Heart left ventricle (tissue), 16 donors: ENCODE measurements around the gene ACSF2. TPM values are rescaled to one million over a fixed set of nuclear protein-coding genes. Genes with fewer than 3 reads are reported as not detected.

Source experiments
- ATAC-seq, 4 donors: fragments of 200-7000 bp; cut with Tn5 transposase; one replicate each; pipeline ENCODE4 v1.9.1; 2020 to 2022; ENCODE audit warnings: moderate library complexity in 4 of 4, mild to moderate bottlenecking in 3 of 4, moderate number of reproducible peaks in 1 of 4
- DNase-seq, 5 donors: peaks; one replicate each; pipeline ENCODE4 v3.0.0-alpha.2; 2020
- H3K27ac ChIP-seq, 12 donors: fragments of 200-600 bp; sonication (generic) in 4 of 12; one replicate each; pipeline versions ENCODE4 v1.5.0 to v1.8.0; 2016 to 2022; ENCODE audit warnings: mild to moderate bottlenecking in 2 of 12
- H3K27me3 ChIP-seq, 9 donors: fragments of 200-600 bp; sonication (generic) in 2 of 9; one replicate each; pipeline versions ENCODE4 v1.5.1 to v1.8.0; 2016 to 2022; ENCODE audit warnings: mild to moderate bottlenecking in 3 of 9
- H3K36me3 ChIP-seq, 9 donors: fragments of 200-600 bp; sonication (generic) in 2 of 9; one replicate each; pipeline versions ENCODE4 v1.5.0 to v1.8.0; 2018 to 2022; ENCODE audit warnings: mild to moderate bottlenecking in 2 of 9
- H3K4me1 ChIP-seq, 12 donors: fragments of 200-600 bp; sonication (generic) in 4 of 12; one replicate each; pipeline versions ENCODE4 v1.5.0 to v1.8.0; 2016 to 2022; ENCODE audit warnings: mild to moderate bottlenecking in 3 of 12
- H3K4me3 ChIP-seq, 12 donors: fragments of 200-600 bp; sonication (generic) in 4 of 12; one replicate each; pipeline versions ENCODE4 v1.5.0 to v1.8.0; 2017 to 2022; ENCODE audit warnings: mild to moderate bottlenecking in 9 of 12, moderate library complexity in 4 of 12
- H3K9me3 ChIP-seq, 12 donors: fragments of 200-600 bp; sonication (generic) in 4 of 12; one replicate each; pipeline versions ENCODE4 v1.5.0 to v1.8.0; 2016 to 2022; ENCODE audit warnings: mild to moderate bottlenecking in 1 of 12
- POLR2A ChIP-seq, 2 donors: fragments of 450-650 bp; IDR thresholded peaks; one replicate each; pipeline ENCODE4 v1.6.1; 2017; ENCODE audit warnings: antibody characterized with exemption in 2 of 2, mild to moderate bottlenecking in 2 of 2, moderate library complexity in 2 of 2
- WGBS, 4 donors: extraction: QIAGEN DNeasy Blood & Tissue Kit in 2 of 4; methylation state at CpG; one replicate each; pipeline versions ENCODE4 v1.1.5 to v1.1.7; 2013 to 2018; 5-methylcytosine and 5-hydroxymethylcytosine counted together
- intact Hi-C, 10 donors: fragments of 100-400 bp; cut with DNase I; formaldehyde crosslinking; loops; one replicate each; pipeline versions ENCODE4 v1.11.1 to v1.14.2; 2022
- polyA plus RNA-seq, 2 donors: library from polyadenylated mRNA; stranded (reverse); fragments of 200-250 nt; gene quantifications; one replicate each; pipeline ENCODE4 v1.2.3, GENCODE V29; 2013
- total RNA-seq, 9 donors: library from RNA; depleted of rRNA in 2 of 9; stranded (reverse); fragments of >200 nt in 2 of 9; fragmentation: NEBNext Ultra II Directional in 3 of 9; extraction: Animal tissue kit (Norgen Biotek cat#: 25700) in 3 of 9; gene quantifications; one replicate each; pipeline versions ENCODE4 v1.1.0 to v1.2.4, GENCODE V29; 2016 to 2023
- TF ChIP-seq, protein P1 (sequence below), 12 donors: fragments of 200-600 bp; sonication (generic) in 4 of 12; IDR thresholded peaks; one replicate each; pipeline versions ENCODE4 v1.5.0 to v1.8.0; 2018 to 2022; ENCODE audit warnings: antibody characterized with exemption in 12 of 12, mild to moderate bottlenecking in 5 of 12
- donor health status: ischemic (EF 13 %, LVEDD 7.1; RV severe dilation, severe dysfunction).
- donor health status: healthy with polysubstance abuse.
- donor health status: DM: no; HTN: yes; CAD: no.
- donor health status: DM: no; HTN: no; CAD: no.
- donor health status: ischemic (EF 25% LVEDD 6.9; RV normal size, moderate dysfunction).
- donor health status: ischemic (EF 25% LVEDD 5.7; RV mildly dilated, moderate dysfunction).
- donor health status: healthy.
- donor health status: DM: yes; HTN: yes; CAD: no.
- donor health status: ischemic (EF 35%, LVEDD 5.7; RV mildly dilated, moderate dysfunction).
- donor health status: nonischemic (EF 11% LVEDD 7.7; RV severe dilation, severe dysfunction).
- donor health status: DM: yes; HTN: yes; CAD: no.
- donor health status: PGD.
- donor health status: ischemic (EF 29% LVEDD 5.4; RV normal size, mild dysfunction).
- donor health status: nonischemic (EF 23%, LVEDD 6.1; RV moderate dilation, normal function).

ACSF2 gene
- total and polyA plus RNA-seq, 11 donors, result 6.5 to 31.6 (median 17.4) TPM

DNA sequence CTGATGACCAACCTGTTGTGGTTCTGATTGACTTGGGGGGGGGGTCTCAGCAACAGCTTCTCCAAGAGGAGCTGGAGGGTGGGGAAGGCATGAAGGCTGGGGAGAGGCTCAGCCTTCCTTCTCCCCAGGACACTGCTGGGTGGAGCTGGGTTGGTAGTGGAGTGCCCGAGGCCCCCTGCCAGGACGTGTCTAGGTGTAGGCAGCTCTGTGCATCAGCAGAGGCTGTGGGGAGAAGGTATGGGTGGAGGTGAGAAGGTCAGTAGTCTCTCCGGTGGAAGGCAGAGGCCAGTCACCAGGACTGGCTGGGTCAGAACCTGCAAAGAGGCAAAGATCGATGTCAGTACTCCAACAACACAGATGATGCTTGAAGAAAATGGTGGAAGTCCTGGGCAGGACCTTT, 38.7 kb downstream of the ACSF2 start:
- no peak for ATAC-seq

DNA sequence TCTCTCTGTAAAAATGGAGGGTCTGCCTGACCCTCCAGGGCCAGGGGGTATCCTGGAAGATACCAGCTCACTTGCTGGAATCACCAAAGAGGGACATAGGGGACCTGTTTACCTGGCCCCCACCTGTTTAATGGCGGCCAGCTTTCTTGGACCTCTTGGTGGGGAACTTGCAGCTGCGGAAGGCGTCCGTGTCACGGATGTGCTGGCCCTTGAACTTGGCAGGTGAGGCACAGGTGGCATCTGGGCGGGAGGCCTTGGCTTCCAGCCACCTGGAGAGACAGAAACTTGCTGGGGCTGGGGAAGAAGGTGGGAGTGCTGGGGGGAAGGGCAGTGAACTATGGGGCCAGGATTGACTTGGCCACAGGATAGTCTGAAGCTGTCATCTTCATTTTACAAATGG, 39.2 kb downstream of the ACSF2 start:
- WGBS, 4 donors, result 94 to 98% (median 97%) methylated on average over 5 to 6 of the region's 6 CpGs
- intact Hi-C loops, result no loop called here

More for the DNA sequence above, 38.7 kb downstream of the ACSF2 start:
- TF ChIP-seq, protein P1, sequence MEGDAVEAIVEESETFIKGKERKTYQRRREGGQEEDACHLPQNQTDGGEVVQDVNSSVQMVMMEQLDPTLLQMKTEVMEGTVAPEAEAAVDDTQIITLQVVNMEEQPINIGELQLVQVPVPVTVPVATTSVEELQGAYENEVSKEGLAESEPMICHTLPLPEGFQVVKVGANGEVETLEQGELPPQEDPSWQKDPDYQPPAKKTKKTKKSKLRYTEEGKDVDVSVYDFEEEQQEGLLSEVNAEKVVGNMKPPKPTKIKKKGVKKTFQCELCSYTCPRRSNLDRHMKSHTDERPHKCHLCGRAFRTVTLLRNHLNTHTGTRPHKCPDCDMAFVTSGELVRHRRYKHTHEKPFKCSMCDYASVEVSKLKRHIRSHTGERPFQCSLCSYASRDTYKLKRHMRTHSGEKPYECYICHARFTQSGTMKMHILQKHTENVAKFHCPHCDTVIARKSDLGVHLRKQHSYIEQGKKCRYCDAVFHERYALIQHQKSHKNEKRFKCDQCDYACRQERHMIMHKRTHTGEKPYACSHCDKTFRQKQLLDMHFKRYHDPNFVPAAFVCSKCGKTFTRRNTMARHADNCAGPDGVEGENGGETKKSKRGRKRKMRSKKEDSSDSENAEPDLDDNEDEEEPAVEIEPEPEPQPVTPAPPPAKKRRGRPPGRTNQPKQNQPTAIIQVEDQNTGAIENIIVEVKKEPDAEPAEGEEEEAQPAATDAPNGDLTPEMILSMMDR (IDR thresholded peaks at IDR 0.05), result no peak
- no peak for TF ChIP-seq POLR2A (IDR thresholded peaks at IDR 0.05)
- WGBS, 4 donors, result 82 to 88% (median 86%) methylated on average over 4 of the region's 4 CpGs
- Histone ChIP-seq H3K4me3 (no peak overlapping the region), H3K4me1 (peaks cover 0 to 16% (median 11%) of the 10 kb centered on the region in 12 donors), H3K9me3 (no peaks in the 10 kb centered on the region), H3K27me3 (peaks cover 7 to 21% (median 17%) of the 10 kb centered on the region in 9 donors), H3K27ac (no peak overlapping the region), H3K36me3 (peaks cover 0 to 3% (median 0%) of the 10 kb centered on the region in 9 donors)
- intact Hi-C loops, result loop anchor here in 1 of 10 donors (5.0 kb wide), 1 partner anchor 52 kb away; no protein-coding TSS in a partner anchor
- DNase-seq, result no peak

DNA sequence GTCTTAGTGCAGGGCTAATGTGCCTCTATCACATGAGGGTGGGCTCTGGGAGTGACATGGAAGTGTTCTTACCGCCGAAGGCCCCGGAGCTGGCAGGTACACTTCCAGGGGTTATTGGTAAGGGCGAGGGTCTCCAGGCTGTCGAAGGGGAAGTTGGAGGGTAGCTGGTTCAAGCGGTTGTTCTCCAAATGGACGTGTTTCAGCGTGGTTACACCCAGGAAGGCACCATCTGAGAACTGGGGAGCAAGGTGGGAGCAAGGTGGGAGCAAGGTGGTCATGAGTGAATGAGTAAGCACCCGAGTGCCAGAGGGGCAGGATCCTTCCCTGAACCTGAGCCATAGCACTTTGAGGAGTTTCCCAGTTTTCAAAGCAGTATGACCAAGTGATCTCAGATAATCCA, 39.6 kb downstream of the ACSF2 start:
- DNase-seq (no peak), ATAC-seq (no peak)
- no peak overlapping the region for H3K4me3 ChIP-seq
- H3K27ac ChIP-seq, result no peak overlapping the region
- H3K27me3 ChIP-seq, result peaks cover 7 to 23% (median 17%) of the 10 kb centered on the region in 9 donors
- H3K9me3 ChIP-seq, result no peaks in the 10 kb centered on the region
- intact Hi-C loops, result no loop called here
- peaks cover 0 to 3% (median 0%) of the 10 kb centered on the region in 9 donors for H3K36me3 ChIP-seq
- H3K4me1 ChIP-seq, result peaks cover 0 to 16% (median 11%) of the 10 kb centered on the region in 12 donors
- 94 to 96% (median 95%) methylated on average over 9 of the region's 9 CpGs for WGBS, 4 donors
- no peak for TF ChIP-seq POLR2A (IDR thresholded peaks at IDR 0.05)
- TF ChIP-seq, protein P1 (IDR thresholded peaks at IDR 0.05), result no peak

More for the DNA sequence above, 39.2 kb downstream of the ACSF2 start:
- no peak for ATAC-seq
- no peak overlapping the region for H3K27ac ChIP-seq
- TF ChIP-seq, protein P1 (IDR thresholded peaks at IDR 0.05), result no peak
- TF ChIP-seq POLR2A (IDR thresholded peaks at IDR 0.05), result no peak
- H3K27me3 ChIP-seq, result peaks cover 7 to 23% (median 17%) of the 10 kb centered on the region in 9 donors
- no peak for DNase-seq
- H3K4me3 ChIP-seq, result no peak overlapping the region
- H3K9me3 ChIP-seq, result no peaks in the 10 kb centered on the region
- peaks cover 0 to 16% (median 11%) of the 10 kb centered on the region in 12 donors for H3K4me1 ChIP-seq
- H3K36me3 ChIP-seq, result peaks cover 0 to 3% (median 0%) of the 10 kb centered on the region in 9 donors

DNA sequence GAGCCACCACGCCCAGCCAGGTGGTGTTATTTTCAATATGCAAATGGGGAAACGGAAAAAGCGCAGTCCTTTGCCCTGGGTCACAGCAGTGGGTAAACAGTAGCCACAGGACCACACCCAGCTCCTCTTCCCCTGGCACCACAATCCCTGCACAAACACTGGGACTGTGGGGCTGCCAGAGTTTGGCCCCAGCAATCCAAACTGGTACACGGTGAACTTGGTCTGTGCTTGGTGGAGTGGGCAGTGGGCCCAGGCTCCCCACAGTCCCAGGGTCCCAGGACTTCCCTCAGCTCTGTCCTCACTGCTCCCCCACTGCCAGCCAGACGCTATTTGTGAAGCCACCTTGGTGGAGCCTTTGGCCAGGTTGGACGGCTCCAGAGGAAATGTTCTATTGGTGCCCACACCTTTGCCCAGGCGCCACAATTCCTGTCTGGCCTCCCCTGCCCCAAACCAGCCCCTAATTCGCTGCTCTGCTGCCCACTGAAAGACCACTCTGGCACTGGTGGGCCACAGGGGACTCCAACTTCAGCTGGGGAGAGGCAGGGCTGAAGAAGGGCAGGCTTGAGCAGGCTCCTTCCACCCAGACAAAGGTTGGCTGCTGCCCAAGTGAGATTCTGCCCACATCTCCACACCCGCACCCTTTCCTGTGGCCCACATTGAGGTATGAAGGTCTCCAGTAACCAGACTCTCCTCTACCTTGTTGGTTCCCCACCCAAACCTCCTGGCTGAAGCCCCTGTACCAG, 40.5 kb downstream of the ACSF2 start:
- H3K4me3 ChIP-seq, result no peak overlapping the region
- peaks cover 0 to 16% (median 11%) of the 10 kb centered on the region in 12 donors for H3K4me1 ChIP-seq
- H3K27ac ChIP-seq, result no peak overlapping the region
- peaks cover 7 to 23% (median 17%) of the 10 kb centered on the region in 9 donors for H3K27me3 ChIP-seq
- TF ChIP-seq POLR2A (IDR thresholded peaks at IDR 0.05), result no peak
- TF ChIP-seq, protein P1 (IDR thresholded peaks at IDR 0.05), result no peak
- no peaks in the 10 kb centered on the region for H3K9me3 ChIP-seq
- DNase-seq, result no peak
- H3K36me3 ChIP-seq, result no peaks in the 10 kb centered on the region
- intact Hi-C loops, result no loop called here
- ATAC-seq, result no peak
- 88 to 94% (median 90%) methylated on average over 9 of the region's 9 CpGs for WGBS, 4 donors
